AG10803 (cell line): Measurements from ENCODE around the gene SNRPA.
"Not testable (repeated sequence)": the region's sequence is repeated elsewhere in the genome, so short reads cannot be mapped to it uniquely, and the experiment has no call there.

Experiments
- DNase-seq: peaks from one replicate; pipeline ENCODE4 v3.0.0; 2010; ENCODE audit warnings: low read depth
- H3K4me3 ChIP-seq: 2 replicates; pipeline ENCODE4 v1.5.1; 2011; ENCODE audit warnings: mild to moderate bottlenecking, low read length, control low read depth
- TF ChIP-seq, protein P1 (sequence below): conservative IDR thresholded peaks from 2 replicates; pipeline ENCODE4 v1.5.1; 2011; ENCODE audit warnings: mild to moderate bottlenecking, low read length, control low read depth, inconsistent platforms

SNRPA gene

DNA sequence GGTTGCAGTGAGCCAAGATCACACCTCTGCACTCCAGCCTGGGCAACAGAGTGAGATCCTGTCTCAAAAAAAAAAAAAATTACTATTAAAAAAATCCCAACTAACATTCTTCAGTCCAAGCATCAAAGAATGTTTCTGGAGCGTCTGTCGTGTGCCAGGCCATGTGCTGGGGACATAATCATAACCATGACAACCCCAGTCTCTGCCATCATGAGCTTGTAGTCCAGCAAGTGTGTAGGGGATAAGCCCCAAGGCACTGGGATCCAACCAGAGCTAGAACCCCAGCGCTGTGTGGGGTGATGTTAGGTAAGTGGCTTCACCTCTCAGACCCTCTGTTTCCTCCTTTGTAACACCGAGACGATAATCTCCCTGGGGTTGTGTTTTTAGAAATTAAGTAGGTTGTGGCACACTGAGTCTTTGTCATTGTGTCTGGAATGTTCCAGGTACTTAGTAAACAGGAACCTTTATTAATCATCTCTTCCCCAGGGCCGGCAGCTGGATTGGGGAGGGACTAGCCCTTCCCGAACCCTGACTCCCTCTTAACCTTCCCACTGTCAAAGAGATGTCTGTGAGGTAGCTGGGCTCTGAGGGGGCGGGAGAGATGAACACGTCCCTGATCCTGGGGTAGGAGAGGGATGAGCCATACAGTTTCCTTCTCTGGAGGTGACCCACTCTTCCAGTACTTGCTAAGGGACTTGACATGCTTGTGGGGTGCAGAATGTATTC lies 28.9 kb upstream of the SNRPA start:
- TF ChIP-seq, protein P1, sequence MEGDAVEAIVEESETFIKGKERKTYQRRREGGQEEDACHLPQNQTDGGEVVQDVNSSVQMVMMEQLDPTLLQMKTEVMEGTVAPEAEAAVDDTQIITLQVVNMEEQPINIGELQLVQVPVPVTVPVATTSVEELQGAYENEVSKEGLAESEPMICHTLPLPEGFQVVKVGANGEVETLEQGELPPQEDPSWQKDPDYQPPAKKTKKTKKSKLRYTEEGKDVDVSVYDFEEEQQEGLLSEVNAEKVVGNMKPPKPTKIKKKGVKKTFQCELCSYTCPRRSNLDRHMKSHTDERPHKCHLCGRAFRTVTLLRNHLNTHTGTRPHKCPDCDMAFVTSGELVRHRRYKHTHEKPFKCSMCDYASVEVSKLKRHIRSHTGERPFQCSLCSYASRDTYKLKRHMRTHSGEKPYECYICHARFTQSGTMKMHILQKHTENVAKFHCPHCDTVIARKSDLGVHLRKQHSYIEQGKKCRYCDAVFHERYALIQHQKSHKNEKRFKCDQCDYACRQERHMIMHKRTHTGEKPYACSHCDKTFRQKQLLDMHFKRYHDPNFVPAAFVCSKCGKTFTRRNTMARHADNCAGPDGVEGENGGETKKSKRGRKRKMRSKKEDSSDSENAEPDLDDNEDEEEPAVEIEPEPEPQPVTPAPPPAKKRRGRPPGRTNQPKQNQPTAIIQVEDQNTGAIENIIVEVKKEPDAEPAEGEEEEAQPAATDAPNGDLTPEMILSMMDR = no peak
- DNase-seq = no peak
- H3K4me3 ChIP-seq = no peak overlapping the region

DNA sequence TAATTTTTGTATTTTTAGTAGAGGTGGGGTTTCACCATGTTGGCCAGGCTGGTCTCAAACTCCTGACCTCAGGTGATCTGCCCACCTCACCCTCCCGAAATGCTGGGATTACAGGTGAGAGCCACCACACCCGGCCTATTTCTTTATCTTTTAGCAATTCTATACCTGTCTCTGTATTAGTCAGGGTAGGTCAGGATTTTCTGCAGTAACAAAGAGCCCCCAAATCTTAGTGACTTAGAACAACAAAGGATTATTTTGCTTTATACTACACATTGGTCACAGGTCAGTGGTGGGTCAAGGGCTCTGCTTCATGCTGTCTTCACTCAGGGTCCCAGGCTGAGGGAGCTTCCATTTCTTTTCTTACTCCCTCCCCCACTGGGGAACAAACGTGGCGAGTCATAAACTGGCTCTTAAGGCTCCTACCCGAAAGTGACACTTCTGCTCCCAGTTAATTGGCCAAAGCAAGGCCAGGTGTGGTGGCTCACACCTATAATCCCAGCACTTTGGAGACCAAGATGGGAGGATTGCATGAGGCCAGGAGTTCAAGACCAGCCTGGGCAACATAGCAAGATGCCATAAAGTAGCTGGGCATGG lies 27.2 kb upstream of the SNRPA start:
- TF ChIP-seq, protein P1 = no peak
- H3K4me3 ChIP-seq = no peak overlapping the region
- no peak for DNase-seq

DNA sequence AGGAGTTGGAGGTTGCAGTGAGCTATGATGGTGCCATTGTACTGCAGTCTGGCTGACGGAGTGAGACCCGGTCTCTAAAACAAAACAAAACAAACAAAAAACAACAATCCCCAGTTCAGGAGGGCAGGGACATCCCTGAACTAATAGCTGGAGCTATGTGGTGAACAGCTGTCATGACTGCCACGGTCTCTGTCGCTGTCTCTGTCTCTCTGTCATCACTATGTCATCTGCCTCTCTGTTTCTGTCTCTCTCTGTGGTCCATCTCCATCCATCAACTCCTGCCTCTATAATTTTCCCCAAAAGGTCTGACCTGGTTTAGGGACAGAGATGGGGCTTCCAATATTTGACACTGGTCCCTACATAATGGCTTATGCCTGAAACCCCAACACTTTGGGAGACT lies 26.7 kb upstream of the SNRPA start:
- DNase-seq = no peak
- TF ChIP-seq, protein P1 = no peak

DNA sequence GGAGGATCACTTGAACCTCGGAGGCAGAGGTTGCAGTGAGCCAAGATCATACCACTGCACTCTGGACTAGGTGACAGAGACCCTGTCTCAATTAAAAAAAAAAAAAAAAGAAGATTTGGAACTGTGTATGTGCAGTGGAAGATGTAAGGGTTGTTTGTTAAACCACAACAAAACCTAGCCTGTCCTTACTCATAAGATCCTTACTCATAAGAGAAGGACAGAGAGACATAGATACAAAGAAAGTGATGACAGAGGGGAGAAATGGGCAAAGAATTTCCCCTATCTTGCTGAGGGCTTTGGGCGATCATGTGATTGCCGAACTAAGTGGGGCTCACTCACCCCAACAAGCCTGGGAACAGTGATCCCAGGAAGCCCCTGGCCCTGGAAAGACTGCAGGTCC lies 26.1 kb upstream of the SNRPA start:
- H3K4me3 ChIP-seq = no peak overlapping the region
- no peak for DNase-seq
- TF ChIP-seq, protein P1 = no peak

More for the DNA sequence above, 26.7 kb upstream of the SNRPA start:
- H3K4me3 ChIP-seq = no peak overlapping the region

DNA sequence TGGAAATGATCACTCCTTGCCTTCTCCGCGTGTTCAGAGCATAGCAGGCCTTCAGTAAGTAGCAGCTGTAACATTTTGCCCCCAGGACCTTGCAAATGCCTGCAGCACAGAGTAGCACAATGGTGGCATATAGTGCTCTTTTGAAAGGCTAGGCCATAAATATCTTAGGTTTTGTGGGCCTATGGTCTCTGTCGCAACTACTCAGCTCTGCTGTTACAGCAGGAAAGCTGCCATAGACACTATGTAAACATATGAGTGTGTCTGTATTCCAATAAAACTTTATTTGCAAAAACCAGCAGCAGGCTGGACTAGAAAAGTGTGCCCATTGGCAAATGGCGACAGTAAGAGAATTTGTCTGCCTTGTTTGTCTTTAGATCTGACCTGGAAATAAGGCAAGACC lies 24.7 kb upstream of the SNRPA start:
- H3K4me3 ChIP-seq = no peak overlapping the region
- TF ChIP-seq, protein P1 = no peak
- DNase-seq = no peak

DNA sequence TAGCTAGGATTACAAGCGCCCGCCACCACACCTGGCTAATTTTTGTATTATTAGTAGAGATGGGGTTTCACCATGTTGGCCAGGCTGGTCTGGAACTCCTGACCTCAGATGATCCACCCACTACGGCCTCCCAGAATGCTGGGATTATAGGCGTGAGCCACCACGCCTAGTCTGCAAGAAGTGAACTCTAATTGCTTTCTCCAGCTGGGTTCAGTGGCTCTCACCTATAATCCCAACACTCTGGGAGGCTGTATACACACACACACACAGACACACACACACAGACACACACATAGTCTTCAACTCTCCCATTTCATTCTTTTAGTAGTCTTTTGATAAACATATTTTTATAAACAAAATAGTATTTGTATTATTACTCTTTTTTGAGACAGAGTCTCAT lies 20.9 kb upstream of the SNRPA start:
- not testable (repeated sequence) for H3K4me3 ChIP-seq, DNase-seq

DNA sequence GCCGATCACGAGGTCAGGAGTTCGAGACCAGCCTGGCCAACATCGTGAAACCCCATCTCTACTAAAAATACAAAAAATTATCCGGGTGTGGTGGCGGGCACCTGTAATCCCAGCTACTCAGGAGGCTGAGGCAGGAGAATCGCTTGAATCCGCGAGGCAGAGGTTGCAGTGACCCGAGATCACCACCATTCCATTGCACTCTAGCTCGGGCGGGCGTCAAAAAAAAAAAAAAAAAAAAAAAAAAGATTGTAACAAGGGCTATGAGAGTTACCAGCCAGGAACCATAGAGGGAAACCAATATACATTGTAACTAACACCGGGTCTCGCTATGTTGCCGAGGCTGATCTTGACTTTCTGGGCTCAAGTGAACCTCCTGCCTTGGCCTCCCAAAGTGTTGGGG lies 18.7 kb upstream of the SNRPA start:
- H3K4me3 ChIP-seq, DNase-seq: not testable (repeated sequence)

DNA sequence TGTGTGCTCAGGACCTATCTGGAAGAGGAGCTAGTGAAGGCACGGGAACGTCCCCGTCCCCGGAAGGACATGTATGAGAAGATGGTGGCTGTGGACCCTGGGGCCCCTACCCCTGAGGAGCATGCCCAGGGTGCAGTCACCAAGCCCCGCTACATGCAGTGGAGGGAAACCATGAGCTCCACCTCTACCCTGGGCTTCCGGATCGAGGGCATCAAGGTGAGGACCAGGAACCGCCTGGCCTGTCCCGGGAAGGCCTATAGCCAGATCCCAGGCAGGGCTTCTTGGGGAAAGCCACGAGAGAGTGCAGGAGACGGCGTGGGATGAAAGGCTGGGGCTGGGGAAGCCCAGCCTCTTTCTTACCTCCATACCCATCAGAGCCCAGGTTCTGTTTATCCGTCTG lies 17.9 kb upstream of the SNRPA start:
- no peak for DNase-seq
- TF ChIP-seq, protein P1 = no peak
- no peak overlapping the region for H3K4me3 ChIP-seq
